Muscle of arm (tissue), 14 donors: Measurements from ENCODE around the gene INPP5B. TPM values are rescaled to one million over a fixed set of nuclear protein-coding genes. Genes with fewer than 3 reads are reported as not detected.
A peak's percentile ranks its signal among the peaks of the same experiment; 100 is the strongest.
"Not testable (repeated sequence)": the region's sequence is repeated elsewhere in the genome, so short reads cannot be mapped to it uniquely, and the experiment has no call there.

Source experiments
- DNase-seq: peaks from one replicate; pipeline ENCODE4 v3.0.0-alpha.2; 2013
- long read RNA-seq, 11 donors: transcript quantifications; one replicate each; lab custom pipeline, GENCODE V29; 2026
- polyA plus RNA-seq, 12 donors: library from polyadenylated mRNA; unstranded; fragments of 120-200 nt; gene quantifications; one replicate each; pipeline ENCODE4 v1.2.1, GENCODE V29; 2013; ENCODE audit not compliant: insufficient read length in 12 of 12

INPP5B gene
- 10 to 100 TPM in 6 of 12 donors, 1 to 10 TPM in 5, not detected in 1; 3.5 to 16.5 (median 10.2) TPM for polyA plus RNA-seq
- long read RNA-seq, donor 1: 0 reads
- long read RNA-seq, donor 2: 0 reads
- long read RNA-seq, donor 3: 0 reads
- long read RNA-seq, donor 4, partial matches to known transcripts: 0 of 1 reads
- long read RNA-seq, donor 4, other reads (novel, unspliced or antisense): 0 of 1 reads
- long read RNA-seq, donor 5, partial matches to known transcripts: 0 of 1 reads
- long read RNA-seq, donor 5, other reads (novel, unspliced or antisense): 0 of 1 reads
- long read RNA-seq, donor 6: 0 reads
- long read RNA-seq, donor 7, partial matches to known transcripts: 0 of 1 reads
- long read RNA-seq, donor 7, other reads (novel, unspliced or antisense): 0 of 1 reads
- long read RNA-seq, donor 8, partial matches to known transcripts: 0 of 2 reads
- long read RNA-seq, donor 8, other reads (novel, unspliced or antisense): 0 of 2 reads
- long read RNA-seq, donor 9, partial matches to known transcripts: 0 of 1 reads
- long read RNA-seq, donor 9, other reads (novel, unspliced or antisense): 0 of 1 reads
- long read RNA-seq, donor 10, partial matches to known transcripts: 0 of 3 reads
- long read RNA-seq, donor 10, other reads (novel, unspliced or antisense): 0 of 3 reads
- long read RNA-seq, donor 11: 0 reads

DNA sequence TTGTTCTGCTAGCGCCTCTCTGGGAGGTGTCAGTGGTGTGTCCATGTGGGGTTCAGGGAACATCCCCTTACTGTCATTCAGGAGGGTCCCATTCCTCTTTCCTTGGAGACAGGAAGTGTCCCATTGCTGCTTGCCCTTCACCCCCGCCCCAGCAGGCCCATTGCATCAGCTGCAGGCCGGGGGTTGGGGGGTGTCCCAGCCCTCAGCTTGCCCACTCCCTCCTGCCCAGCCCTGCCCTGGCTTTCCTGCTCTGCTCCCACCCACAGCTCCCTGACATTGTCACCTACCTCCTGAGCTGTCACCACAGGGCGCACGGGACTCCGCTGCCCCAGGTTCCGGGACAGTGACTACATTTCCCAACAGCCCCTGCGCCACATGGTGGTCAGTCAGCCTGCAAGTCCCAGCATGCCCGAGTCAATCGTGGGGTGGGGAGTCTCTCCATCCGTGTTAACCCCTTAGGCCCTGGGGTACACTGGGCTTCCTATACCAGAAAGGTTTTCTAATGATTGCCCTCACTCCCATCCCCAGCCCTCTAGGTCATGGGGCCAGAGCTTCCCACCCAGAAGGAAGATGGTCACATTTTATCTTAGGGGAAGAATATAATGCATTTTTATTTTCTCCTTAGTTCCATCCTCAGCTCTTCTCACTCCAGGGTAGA, at the start of gene INPP5B:
INPP5B (minus strand) TSS at position 351 of the 658 bp plus-strand sequence. CDS start 745 bp downstream, outside the sequence.
- DNase-seq: peak; percentile 89

DNA sequence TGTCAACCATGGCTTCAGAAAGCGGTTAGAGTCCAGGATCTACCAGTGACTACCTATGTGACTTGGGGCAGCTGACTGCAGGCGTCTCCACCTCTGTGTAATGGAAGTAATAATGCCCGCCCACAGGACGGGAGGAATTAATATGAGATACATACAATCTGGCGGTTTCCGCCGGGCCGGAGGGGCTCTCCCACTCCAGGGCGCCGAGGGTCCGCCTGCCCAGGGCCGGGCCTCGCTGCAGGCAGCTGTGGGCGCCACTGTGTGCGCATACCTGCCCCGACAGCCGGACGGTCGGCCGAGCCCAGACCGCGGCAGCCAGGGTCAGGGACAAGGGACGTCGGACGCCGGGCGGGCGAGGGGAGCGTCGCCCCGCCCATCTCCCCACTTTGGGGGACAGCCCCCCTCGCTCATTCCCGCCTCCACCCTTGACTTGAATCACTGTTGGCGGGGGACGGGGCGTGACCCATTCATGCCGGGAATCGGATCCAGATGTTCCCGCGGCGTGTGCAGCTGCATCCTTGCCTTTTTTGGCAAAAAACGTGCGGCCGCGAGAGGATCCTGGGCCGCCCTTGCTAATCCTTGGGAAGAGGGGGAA, 49.0 kb upstream of the INPP5B start:
- DNase-seq: peak; percentile 95

DNA sequence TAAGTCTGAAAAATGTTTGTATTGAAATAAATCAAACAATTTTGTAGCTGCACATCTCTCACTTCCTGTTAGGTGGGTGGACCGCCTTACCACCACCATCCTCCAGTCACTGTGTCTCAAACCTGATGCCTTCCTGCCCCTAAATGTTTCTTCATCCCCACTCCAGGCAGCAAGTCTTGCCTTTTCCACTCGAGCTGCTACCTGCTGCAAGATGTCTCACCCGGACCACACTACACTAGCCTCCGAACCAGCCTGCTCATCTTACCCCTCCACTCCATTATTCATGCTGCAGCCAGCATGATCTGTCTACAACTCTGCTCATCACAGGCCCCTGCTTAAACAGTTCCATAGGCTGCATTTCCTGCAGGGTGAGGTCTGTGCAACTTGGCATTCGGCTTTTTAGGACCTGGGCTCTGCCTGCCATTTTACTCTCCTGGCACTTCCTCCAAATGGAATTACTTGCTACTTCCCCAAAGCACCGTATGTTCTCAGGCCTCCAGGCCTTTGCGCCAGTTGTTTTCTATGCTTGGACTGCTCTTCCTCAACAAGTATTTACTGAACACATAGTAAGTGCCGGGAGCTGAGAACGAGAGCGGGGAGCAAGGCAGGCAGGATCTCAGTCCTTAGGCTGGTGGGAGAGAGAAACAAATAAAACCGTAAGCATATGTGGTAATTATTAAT, 48.2 kb upstream of the INPP5B start:
- no peak for DNase-seq

DNA sequence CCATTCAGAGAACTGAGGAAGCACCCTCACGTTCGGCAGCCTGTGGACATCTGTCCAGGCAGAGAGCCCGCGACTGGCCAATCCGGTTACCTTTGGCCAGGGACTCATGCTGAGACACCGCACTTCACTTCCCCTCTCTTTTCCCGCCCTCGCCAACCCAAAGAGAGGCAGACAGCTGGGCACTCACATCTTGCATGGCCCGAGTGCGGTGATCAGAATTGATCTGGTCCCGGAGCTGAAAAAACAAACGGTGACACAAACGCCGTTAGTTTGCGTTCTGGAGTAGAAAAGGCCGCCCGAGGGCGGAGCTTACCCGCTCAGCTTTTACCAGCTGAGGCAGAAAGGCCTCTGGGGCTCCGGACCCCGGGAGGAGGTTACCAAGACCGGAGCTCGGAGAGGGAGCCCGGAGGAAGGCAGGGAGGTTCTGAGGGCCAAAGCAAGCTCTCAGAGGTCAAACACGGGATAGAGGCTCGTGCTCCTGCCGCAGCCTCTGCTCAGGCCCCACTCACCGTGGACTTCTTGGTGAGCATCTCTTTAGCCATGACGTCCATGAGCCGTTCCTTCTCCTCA, 42.6 kb upstream of the INPP5B start:
- no peak for DNase-seq

DNA sequence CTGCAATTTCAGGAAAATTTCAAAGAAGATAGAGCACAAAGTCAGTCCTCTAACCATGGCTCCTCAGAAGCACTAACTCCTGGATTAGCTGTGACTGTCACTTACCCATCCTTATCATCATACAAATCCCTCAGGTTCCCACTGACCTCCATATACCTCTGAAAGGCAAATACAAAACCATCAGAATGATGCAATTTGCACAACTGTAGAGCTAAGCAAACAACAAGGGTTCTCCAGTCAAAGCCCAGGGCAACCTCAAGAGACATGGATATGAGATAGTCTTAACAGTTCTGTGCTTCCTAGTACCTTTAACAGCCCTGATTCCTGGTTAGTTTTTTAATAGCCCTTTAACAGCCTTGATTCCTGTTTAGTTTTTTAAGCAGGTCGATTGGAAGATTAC, 40.8 kb upstream of the INPP5B start:
- DNase-seq: no peak

DNA sequence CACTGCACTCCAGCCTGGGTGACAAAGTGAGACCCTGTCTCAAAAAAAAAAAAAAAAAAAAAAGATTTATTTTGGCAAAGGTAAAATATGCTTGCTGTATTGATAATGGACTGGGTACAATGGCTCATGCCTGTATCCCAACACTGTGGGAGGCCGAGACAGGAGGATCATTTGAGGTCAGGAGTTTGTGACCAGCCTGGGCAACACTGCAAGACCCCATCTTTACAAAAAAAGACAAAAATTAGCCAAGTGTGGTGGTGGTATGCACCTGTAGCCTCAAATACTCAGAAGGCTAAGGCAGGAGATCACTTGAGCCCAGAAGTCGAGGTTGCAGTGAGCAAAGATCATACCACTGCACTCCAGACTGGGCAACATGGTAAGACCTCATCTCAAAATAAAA, 36.7 kb upstream of the INPP5B start:
- DNase-seq: no peak

DNA sequence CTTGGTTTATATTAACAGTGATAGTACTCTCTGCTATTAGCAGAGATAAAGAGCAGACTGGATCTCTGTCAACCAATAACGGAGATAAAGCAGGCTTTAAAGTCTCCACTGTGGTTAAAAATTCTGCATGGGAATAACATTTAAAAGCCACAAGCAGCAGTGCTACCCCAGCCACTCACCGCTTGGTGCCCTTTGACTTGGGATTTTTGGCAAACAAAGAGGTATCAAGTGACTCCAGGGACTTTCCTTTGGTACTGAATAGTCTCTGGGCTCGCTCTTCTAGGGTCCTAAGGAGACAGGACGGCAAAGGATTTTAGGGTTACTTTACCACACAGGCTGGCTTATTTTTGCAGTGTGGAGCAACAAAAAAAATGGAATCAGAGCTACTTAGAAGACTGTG, 31.7 kb upstream of the INPP5B start:
- no peak for DNase-seq

DNA sequence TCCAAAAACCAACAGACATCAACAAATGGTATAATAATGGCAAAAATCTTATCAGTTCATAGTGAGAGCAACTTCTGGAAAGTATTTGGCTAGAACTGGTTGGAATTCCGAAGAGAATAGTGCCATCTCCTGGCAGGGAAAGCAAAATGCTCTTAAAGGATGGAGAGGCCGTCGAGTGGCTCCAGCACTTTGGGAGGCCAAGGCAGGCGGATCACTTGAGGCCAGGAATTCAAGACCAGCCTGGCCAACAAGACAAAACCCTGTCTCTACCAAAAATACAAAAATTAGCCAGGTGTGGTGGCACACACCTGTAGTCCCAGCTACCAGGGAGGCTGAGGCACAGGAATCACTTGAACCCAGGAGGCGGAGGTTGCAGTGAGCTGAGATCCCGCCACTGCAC, 28.2 kb upstream of the INPP5B start:
- DNase-seq: not testable (repeated sequence)

DNA sequence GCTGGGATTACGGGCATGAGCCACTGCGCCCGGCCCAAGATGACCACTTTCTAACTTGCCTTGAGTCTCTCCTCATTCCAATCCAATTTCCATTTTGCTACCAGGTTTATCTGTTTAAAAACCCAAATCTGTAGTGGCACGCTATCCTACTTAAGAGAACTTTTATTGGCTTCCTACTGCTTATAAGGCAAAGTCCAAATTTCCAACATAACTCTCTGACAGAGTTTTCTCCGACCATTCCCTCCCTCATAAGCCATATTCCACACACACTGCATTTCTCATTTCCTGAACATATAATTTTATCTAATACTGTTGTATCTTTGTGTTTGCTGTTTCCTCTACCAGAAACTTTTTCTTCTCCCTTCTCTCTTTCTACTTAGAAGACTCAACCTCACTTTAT, 27.7 kb upstream of the INPP5B start:
- DNase-seq: no peak

DNA sequence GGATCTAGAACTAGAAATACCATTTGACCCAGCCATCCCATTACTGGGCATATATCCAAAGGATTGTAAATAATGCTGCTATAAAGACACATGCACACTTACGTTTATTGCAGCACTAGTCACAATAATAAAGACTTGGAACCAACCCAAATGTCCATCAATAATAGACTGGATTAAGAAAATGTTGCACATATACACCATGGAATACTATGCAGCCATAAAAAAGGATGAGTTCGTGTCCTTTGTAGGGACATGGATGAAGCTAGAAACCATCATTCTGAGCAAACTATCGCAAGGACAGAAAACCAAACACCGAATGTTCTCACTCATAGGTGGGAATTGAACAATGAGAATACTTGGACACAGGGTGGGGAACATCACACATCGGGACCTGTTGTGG, 26.8 kb upstream of the INPP5B start:
- not testable (repeated sequence) for DNase-seq

DNA sequence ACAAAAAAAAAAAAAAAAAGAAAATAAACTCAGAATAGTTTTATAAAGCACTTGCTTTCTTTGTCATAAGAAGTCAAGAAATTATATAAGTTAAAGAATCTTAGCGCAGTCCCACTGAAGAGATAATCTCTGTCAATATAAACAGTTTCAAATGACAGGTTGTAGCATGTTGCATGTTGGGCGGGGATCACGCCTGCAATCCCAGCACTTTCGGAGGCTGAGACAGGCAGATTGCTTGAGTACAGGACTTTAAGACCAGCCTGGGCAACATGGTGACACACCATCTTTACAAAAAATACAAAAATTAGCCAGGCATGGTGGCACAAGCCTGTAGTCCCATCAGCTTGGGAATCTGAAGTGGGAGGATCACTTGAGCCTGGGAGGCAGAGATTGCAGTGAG, 18.4 kb upstream of the INPP5B start:
- no peak for DNase-seq

DNA sequence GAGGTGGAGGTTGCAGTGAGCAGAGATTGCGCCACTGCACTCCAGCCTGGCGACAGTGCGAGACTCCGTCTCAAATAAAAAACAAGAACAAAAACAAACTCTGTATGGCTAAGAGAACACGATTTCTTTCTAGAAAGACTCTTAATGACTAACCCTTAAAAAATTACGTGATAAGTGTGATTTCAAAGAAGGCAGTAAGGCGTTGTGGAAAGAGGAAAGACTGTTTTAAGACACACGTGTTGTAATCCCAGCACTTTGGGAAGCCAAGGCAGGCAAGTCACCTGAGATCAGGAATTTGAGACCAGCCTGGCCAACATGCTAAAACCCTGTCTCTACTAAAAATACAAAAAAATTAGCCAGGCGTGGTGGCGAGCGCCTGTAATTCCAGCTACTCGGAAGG, 17.3 kb upstream of the INPP5B start:
- not testable (repeated sequence) for DNase-seq

DNA sequence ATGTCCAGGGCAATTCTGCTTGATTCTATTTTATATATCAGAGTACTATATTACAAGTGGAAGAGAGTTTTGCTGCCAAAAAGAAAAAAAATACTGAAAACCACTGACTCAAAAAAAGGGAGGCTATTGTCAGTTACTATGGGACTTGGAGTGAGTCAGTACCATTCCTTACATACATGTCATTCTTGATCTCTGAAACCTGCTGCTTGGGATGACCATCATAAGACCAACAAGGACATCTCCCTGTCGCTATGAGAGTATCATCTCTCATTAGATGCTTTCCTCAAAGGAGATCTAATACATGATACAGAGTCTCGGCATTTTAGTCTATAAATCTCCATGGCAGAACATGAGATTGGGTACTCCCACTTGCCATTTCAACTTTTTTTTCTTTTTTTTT, 11.8 kb upstream of the INPP5B start:
- no peak for DNase-seq

DNA sequence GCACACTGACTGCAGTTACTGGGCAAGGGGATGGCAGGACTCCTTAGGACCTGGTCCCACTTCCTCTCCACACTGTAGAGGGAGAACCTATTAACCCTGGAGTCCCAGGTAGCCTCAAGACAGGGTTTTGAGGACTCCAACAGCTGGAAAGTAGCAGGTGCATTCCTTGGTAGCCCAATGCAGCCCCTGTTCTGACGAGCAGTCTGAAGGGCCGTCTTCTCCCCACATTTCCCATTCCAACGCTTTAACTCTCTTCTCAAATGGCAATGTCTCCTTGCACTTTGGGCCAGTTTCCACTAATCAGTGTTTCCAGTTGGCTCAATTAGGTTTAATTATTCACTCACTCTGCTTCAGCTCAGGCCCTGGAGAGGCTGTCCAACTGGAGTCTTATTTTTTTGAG, 8.8 kb upstream of the INPP5B start:
- no peak for DNase-seq

DNA sequence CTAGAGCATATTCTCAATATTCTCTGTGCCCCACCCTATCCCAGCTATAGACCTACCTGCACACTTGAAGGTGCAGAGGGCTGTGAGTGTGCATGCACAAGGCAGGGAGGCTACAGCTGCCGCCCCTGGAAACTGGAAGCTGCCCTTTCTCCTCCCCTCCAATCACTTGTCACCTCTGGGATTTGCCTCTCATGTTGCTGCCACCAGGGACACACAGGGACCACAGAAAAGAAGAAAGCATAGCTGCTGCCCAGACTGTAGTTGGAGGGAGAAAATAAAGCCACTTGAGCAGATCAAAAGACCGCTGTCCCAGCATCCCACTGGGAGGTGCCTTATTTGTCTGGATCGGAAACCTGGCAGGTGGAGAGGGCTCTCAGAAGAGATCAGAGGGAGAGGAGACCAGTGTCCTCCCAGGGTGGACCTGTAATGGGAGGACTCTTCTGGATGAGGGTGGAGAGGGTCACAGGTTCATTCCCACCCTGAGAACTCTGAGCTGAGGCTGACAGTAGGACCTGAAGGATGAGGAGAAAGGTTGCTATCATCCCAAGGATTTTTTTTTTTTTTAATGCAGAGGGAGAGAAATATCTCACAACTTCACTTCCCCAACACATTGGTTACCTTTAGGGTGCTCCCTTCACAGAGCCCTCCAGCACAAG, 7.6 kb upstream of the INPP5B start:
- no peak for DNase-seq

DNA sequence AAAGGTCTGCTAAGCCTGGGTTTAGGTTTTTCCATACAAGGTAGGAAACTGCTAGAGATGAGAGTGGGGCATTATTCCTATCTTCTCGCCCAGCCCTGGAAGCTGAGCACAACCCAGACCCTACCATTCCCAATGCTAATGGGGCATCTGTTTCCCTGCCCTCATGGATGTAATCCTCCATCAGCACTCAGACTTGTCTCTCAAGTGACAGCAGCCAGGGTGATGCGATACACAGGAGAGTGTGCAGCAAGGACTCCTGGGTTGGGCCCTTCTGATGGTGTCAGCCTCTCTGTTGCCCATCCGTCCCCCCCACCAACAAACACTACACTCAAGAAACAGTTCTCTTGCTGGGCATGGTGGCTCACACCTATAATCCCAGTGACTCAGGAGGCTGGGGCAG, 5.9 kb upstream of the INPP5B start:
- DNase-seq: no peak

DNA sequence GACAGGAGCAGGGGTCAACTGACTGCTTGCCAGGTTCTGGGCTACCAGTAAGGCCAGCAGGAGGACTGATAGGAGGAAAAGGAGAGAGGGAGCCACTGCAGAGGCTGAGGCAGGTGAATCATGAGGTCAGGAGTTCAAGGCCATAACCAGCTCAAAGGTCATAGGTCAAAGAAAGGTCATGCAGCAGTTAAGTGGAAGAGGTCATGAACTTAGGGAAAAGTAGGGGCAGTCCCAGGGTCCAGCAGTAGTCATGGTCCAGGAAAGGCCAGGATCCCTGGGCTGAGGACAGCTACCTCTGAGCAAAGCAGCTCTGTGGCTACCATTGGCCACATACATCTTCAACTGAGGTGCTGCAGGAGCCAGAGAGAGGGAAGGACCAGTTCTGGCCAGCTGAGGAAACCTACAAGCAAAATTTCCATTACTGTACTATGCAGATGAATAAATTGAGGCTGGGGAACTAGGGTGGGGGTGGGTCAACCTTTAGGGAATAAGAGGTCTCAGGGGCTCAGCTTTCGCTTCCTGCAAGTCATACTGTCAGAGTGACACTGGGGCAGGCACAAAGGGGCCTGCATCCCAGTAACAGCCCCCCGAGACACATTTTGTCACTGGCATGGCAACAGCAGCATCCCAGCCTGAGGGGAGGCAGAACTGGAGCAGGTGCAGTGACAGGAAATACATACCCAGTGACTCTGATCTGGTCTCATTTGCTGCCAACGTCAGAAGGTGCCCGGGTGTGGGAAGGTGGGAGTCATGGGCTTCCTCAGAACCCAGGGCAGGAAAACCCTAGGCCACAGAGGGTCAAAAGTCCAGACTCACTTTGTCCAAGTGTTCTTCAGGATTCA, 5.2 kb upstream of the INPP5B start:
- DNase-seq: no peak

DNA sequence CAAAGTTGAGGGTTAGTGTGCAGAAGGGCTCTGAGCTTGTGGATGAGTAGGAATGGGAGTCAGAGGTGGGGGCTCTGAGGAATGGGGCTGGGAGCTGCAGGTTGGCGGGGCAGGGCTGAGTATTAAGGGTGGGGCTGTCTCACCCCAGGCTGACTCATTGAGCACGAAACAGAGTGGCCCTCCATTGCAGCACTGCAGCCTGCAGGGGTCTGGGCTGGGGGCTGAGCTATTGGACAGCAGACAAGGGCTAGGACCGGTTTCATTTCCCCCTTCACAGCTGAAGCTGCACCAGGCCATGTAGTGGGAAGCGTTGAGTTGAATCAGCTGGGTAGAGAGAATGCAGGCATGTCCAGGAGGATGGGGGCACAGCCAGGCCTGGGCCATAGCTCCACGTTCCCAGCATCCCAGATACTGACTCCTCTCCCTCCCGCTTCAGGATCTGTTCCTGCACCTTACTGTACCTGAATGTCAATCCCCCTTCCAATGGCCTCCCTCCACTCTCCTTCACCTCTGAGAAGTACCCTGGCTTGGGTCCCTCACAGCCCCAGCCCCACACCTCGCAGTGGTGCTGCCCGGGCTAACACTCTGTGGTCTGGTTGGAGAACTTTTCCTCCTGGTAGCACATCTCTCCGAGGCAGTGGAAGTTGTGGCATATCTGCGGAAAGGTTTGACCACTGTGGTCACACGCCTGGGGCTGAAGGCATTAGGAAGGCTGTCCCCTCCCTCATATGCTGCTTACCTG, 4.4 kb upstream of the INPP5B start:
- DNase-seq: no peak

DNA sequence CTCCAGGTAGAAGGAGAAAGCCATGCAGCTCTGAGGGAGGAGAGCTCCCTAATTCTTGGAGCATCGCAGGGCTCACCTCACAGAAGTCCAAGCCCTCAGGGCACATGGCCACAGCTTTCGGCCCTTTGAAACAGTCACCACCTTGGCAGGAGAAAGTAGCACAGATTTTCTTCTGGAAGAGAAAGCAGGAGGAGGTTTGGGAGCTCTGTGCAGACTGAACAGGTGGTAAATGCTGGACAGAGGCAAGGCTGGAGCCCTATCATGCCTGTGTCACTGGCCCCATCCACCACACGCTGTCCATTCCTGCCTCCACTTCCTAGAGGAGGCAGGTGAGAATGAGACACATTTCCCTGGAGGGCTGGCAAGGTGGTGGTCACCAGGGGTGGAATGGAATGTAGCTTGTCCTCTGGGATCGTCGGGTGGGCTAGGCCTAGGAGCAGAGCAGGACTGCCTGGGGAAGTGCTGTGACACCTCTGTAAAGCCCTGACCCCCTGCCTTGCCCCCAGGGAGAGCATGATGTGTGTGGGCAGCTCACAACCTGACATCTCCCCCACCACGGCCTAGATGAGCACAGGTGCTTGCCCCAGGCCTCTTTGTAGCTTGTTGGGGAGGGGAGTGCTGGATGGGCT, 2.8 kb upstream of the INPP5B start:
- no peak for DNase-seq
